HG03439 (cell line): ENCODE results near the gene UBTF.

Source experiments
- ATAC-seq: cut with Tn5 transposase; IDR thresholded peaks from one replicate; pipeline ENCODE4 v1.9.1; 2021; ENCODE audit warnings: mild to moderate bottlenecking, moderate library complexity; ENCODE audit not compliant: unreplicated experiment

The UBTF gene

GRCh38 chr17:44219616-44220212, at the start of gene UBTF:
TSS of gene UBTF (minus strand) at chr17:44219675. CDS start at chr17:44218229, 1,446 bp downstream.
- peak; percentile 3 for ATAC-seq

GRCh38 chr17:44268709-44269534, 49.4 kb upstream of the UBTF start:
- ATAC-seq, result no peak

- ATAC-seq, result no peak
Measured at GRCh38 chr17:44267818-44268490, 48.5 kb upstream of the UBTF start, which contains the start of gene SLC4A1. TSS of gene SLC4A1 (minus strand) at chr17:44268135. CDS start at chr17:44262866, 5,269 bp downstream.

- ATAC-seq, result no peak
Measured at GRCh38 chr17:44267165-44267455, 47.6 kb upstream of the UBTF start.

- ATAC-seq, result no peak
Measured at GRCh38 chr17:44266402-44267164, 47.1 kb upstream of the UBTF start.

GRCh38 chr17:44263345-44263902, 43.9 kb upstream of the UBTF start:
- no peak for ATAC-seq

- ATAC-seq, result no peak
Measured at GRCh38 chr17:44262654-44263225, 43.3 kb upstream of the UBTF start.

GRCh38 chr17:44260296-44260695, 40.8 kb upstream of the UBTF start:
- no peak for ATAC-seq

- no peak for ATAC-seq
Measured at GRCh38 chr17:44258811-44259351, 39.4 kb upstream of the UBTF start.

- no peak for ATAC-seq
Measured at GRCh38 chr17:44257815-44258760, 38.6 kb upstream of the UBTF start.

GRCh38 chr17:44256671-44257070, 37.2 kb upstream of the UBTF start:
- no peak for ATAC-seq

- ATAC-seq, result no peak
Measured at GRCh38 chr17:44255915-44256314, 36.4 kb upstream of the UBTF start.

- ATAC-seq, result no peak
Measured at GRCh38 chr17:44254361-44255095, 35.1 kb upstream of the UBTF start.

- ATAC-seq, result no peak
Measured at GRCh38 chr17:44253006-44253405, 33.5 kb upstream of the UBTF start.

- no peak for ATAC-seq
Measured at GRCh38 chr17:44251062-44251461, 31.6 kb upstream of the UBTF start.

GRCh38 chr17:44249501-44250246, 30.2 kb upstream of the UBTF start:
- ATAC-seq, result no peak

- no peak for ATAC-seq
Measured at GRCh38 chr17:44247876-44248736, 28.6 kb upstream of the UBTF start.
